HCT116 (cell line): ENCODE measurements around the gene JAG1. TPM values are rescaled to one million over a fixed set of nuclear protein-coding genes. Genes with fewer than 3 reads are reported as not detected.

Experiments
- ATAC-seq: fragments of 200-7000 bp; cut with Tn5 transposase; 2 replicates; pipeline ENCODE4 v1.9.1; 2020; ENCODE audit warnings: mild to moderate bottlenecking, moderate library complexity
- BruUV-seq: library from RNA; stranded (reverse); fragments of 400-500 nt; replicated peaks from 2 replicates; lab custom pipeline; 2021; lab: Mats Ljungman, UMichigan
- CTCF ChIA-PET: fragments of 300-600 bp; sonication (Branson Sonifier 250); formaldehyde crosslinking; loops from one replicate; lab custom pipeline; 2021; ENCODE audit warnings: antibody characterized with exemption; lab: Charles Lee
- POLR2A ChIA-PET: fragments of 300-600, 350-600 bp; sonication (Branson Sonifier 250); formaldehyde crosslinking; loops from one replicate; lab custom pipeline; 2021; ENCODE audit warnings: antibody characterized with exemption; lab: Charles Lee
- RAD21 ChIA-PET, 2 experiments: fragments of 300-600 bp; sonication (Branson Sonifier 250); formaldehyde crosslinking; loops; one replicate each; lab custom pipeline; 2023; ENCODE audit warnings: low total read pairs in 2 of 2; ENCODE audit not compliant: uncharacterized antibody in 2 of 2, unreplicated experiment in 2 of 2, low non-redundant PET in 1 of 2; lab: Charles Lee
- DNase-seq: peaks from one replicate; pipeline ENCODE4 v3.0.0-alpha.2; 2010; ENCODE audit warnings: low read depth, low spot score
- H2AFZ ChIP-seq: fragments of 200-600 bp; shearing (Covaris generic), sonication (generic); 2 replicates; pipeline ENCODE4 v1.6.1; 2017; ENCODE audit warnings: low read depth, mixed run types, mixed read lengths, antibody characterized with exemption, low read length; ENCODE audit not compliant: poor library complexity, severe bottlenecking
- H3K27ac ChIP-seq: 2 replicates; pipeline ENCODE4 v1.5.1; 2012; ENCODE audit warnings: low read depth, low read length
- H3K27me3 ChIP-seq: fragments of 200-600 bp; sonication (generic); 2 replicates; pipeline ENCODE4 v1.6.1; 2016; ENCODE audit warnings: mixed run types, low read length, mixed read lengths; ENCODE audit not compliant: insufficient read depth
- H3K36me3 ChIP-seq, 2 experiments: fragments of 200-500 bp in 1 of 2; fragments of 200-600 bp in 1 of 2; sonication (Bioruptor generic) in 1 of 2; sonication (generic) in 1 of 2; 2 replicates each; pipeline versions ENCODE4 v1.5.1 to v1.6.1; 2014 to 2016; ENCODE audit warnings: low read length in 2 of 2, inconsistent platforms in 1 of 2, mixed read lengths in 1 of 2, mixed run types in 1 of 2; ENCODE audit not compliant: insufficient read depth in 2 of 2, control insufficient read depth in 1 of 2
- H3K4me1 ChIP-seq, 2 experiments: fragments of 200-600 bp in 1 of 2; sonication (generic) in 1 of 2; 2 replicates each; pipeline versions ENCODE4 v1.5.1 to v1.6.1; 2012 to 2017; ENCODE audit warnings: low read length in 2 of 2, inconsistent platforms in 1 of 2, mild to moderate bottlenecking in 1 of 2, mixed read lengths in 1 of 2, mixed run types in 1 of 2, moderate library complexity in 1 of 2; ENCODE audit not compliant: insufficient read depth in 2 of 2, control insufficient read depth in 1 of 2
- H3K4me2 ChIP-seq: fragments of 200-600 bp; sonication (generic); 2 replicates; pipeline ENCODE4 v1.6.1; 2017; ENCODE audit warnings: mixed run types, low read length, mixed read lengths
- H3K4me3 ChIP-seq, 2 experiments: fragments of 200-600 bp in 1 of 2; sonication (generic) in 1 of 2; replicated peaks in 1 of 2; 2 replicates each; pipeline ENCODE4 v1.5.1; 2011 to 2016; ENCODE audit warnings: low read length in 2 of 2, control low read depth in 1 of 2, low read depth in 1 of 2, mild to moderate bottlenecking in 1 of 2, mixed read lengths in 1 of 2, mixed run types in 1 of 2
- H3K79me2 ChIP-seq: fragments of 200-600 bp; sonication (generic); 2 replicates; pipeline ENCODE4 v1.6.1; 2017; ENCODE audit warnings: mild to moderate bottlenecking, mixed run types, low read length, moderate library complexity, mixed read lengths; ENCODE audit not compliant: insufficient read depth
- H3K9ac ChIP-seq: fragments of 200-600 bp; sonication (generic); 2 replicates; pipeline ENCODE4 v1.6.1; 2016; ENCODE audit warnings: low read length, mixed read lengths
- H3K9me2 ChIP-seq: fragments of 200-600 bp; sonication (generic), shearing (Covaris generic); 2 replicates; pipeline ENCODE4 v1.6.1; 2017; ENCODE audit warnings: mixed run types, mild to moderate bottlenecking, moderate library complexity; ENCODE audit not compliant: insufficient read depth
- H3K9me3 ChIP-seq, 2 experiments: fragments of 200-500 bp in 1 of 2; fragments of 200-600 bp in 1 of 2; sonication (Bioruptor generic) in 1 of 2; sonication (generic) in 1 of 2; 2 replicates each; pipeline ENCODE4 v1.6.1; 2014 to 2017; ENCODE audit warnings: low read length in 2 of 2, mixed read lengths in 2 of 2, inconsistent platforms in 1 of 2, low read depth in 1 of 2, mild to moderate bottlenecking in 1 of 2, mixed run types in 1 of 2, moderate library complexity in 1 of 2; ENCODE audit not compliant: control insufficient read depth in 1 of 2, insufficient read depth in 1 of 2
- H4K20me1 ChIP-seq: fragments of 200-600 bp; sonication (generic), shearing (Covaris generic); 2 replicates; pipeline ENCODE4 v1.6.1; 2017; ENCODE audit warnings: mixed run types, mild to moderate bottlenecking, moderate library complexity; ENCODE audit not compliant: insufficient read depth
- CEBPB ChIP-seq: IDR thresholded peaks from 2 replicates; pipeline ENCODE4 v1.6.1; 2012; ENCODE audit warnings: low read depth
- ELF1 ChIP-seq: IDR thresholded peaks from 2 replicates; pipeline ENCODE4 v1.6.1; 2012; ENCODE audit warnings: low read depth, borderline replicate concordance
- EZH2 ChIP-seq: fragments of 200-600 bp; sonication (generic); IDR thresholded peaks from 2 replicates; pipeline ENCODE4 v1.6.1; 2017; ENCODE audit warnings: antibody characterized with exemption, mixed run types
- FOSL1 ChIP-seq: IDR thresholded peaks from 2 replicates; pipeline ENCODE4 v1.6.1; 2012; ENCODE audit warnings: low read depth
- JUND ChIP-seq: IDR thresholded peaks from 2 replicates; pipeline ENCODE4 v1.6.1; 2012
- MAX ChIP-seq: IDR thresholded peaks from 2 replicates; pipeline ENCODE4 v1.6.1; 2012
- POLR2A ChIP-seq: IDR thresholded peaks from 2 replicates; pipeline ENCODE4 v1.7.0; 2011; ENCODE audit warnings: borderline replicate concordance; ENCODE audit not compliant: insufficient read depth, insufficient read length; ENCODE audit errors: extremely low read depth
- POLR2AphosphoS5 ChIP-seq: IDR thresholded peaks from 2 replicates; pipeline ENCODE4 v1.6.1; 2011; ENCODE audit warnings: mild to moderate bottlenecking, low read depth, low read length, moderate library complexity
- REST ChIP-seq: IDR thresholded peaks from 2 replicates; pipeline ENCODE4 v1.6.1; 2012; ENCODE audit warnings: low read depth
- SP1 ChIP-seq: IDR thresholded peaks from 2 replicates; pipeline ENCODE4 v1.6.1; 2012; ENCODE audit warnings: low read depth
- SRF ChIP-seq: IDR thresholded peaks from 2 replicates; pipeline ENCODE4 v1.6.1; 2012; ENCODE audit warnings: low read depth
- YY1 ChIP-seq: IDR thresholded peaks from 2 replicates; pipeline ENCODE4 v1.6.1; 2011; ENCODE audit warnings: low read length, low read depth, moderate library complexity, mild to moderate bottlenecking; ENCODE audit not compliant: insufficient replicate concordance; ENCODE audit errors: extremely low read depth
- ZBTB33 ChIP-seq: IDR thresholded peaks from 2 replicates; pipeline ENCODE4 v1.6.1; 2011; ENCODE audit warnings: mild to moderate bottlenecking, low read length, moderate library complexity; ENCODE audit not compliant: insufficient replicate concordance; ENCODE audit errors: extremely low read depth
- ZFX ChIP-seq: fragments of 450-650 bp; IDR thresholded peaks from 2 replicates; pipeline ENCODE4 v1.6.1; 2017
- ZNF274 ChIP-seq: fragments of 200-500 bp; sonication (Bioruptor generic); IDR thresholded peaks from 2 replicates; pipeline ENCODE4 v1.6.1; 2014; ENCODE audit warnings: mild to moderate bottlenecking, low read depth, low read length, inconsistent platforms
- intact Hi-C: fragments of 100-400 bp; cut with micrococcal nuclease; formaldehyde crosslinking; loops from 2 replicates; pipeline ENCODE4 v1.10.0; 2022
- total RNA-seq: library from RNA; stranded (reverse); gene quantifications from one replicate; pipeline ENCODE4 v1.2.1, GENCODE V29; 2021; ENCODE audit not compliant: unreplicated experiment

JAG1 gene
- total RNA-seq, 1 experiment from 2014 or later = 31.9 TPM

GRCh38 chr20:10710991-10711775, 37.4 kb upstream of the JAG1 start:
- H3K9me2 ChIP-seq = no peaks in the 10 kb centered on the region
- no peak overlapping the region for H3K27ac ChIP-seq
- no peaks in the 10 kb centered on the region for H3K36me3 ChIP-seq
- H3K4me2 ChIP-seq = no peak overlapping the region
- H4K20me1 ChIP-seq = no peaks in the 10 kb centered on the region
- POLR2A ChIA-PET = no interaction called here
- RAD21 ChIA-PET = no interaction called here
- H3K4me1 ChIP-seq = peaks cover 13 to 20% of the 10 kb centered on the region in 2 experiments; a peak in 3 of 4 replicates
- BruUV-seq = no TSS peak
- no peaks in the 10 kb centered on the region for H3K27me3 ChIP-seq
- no peaks in the 10 kb centered on the region for H3K9me3 ChIP-seq
- H3K79me2 ChIP-seq = no peaks in the 10 kb centered on the region
- no peak for TF ChIP-seq ELF1
- TF ChIP-seq POLR2AphosphoS5 = no peak
- TF ChIP-seq POLR2A = no peak
- TF ChIP-seq EZH2 = no peak
- TF ChIP-seq FOSL1 = no peak
- TF ChIP-seq, all 23 proteins: peak for 0
- Histone ChIP-seq H3K4me3 (no peak overlapping the region), H2AFZ (no peak overlapping the region), H3K9ac (no peak overlapping the region)
- CTCF ChIA-PET = no interaction called here
- intact Hi-C loops = no loop called here
- DNase-seq = no peak
- ATAC-seq = no peak

- H3K4me2 ChIP-seq = no peak overlapping the region
Observed at GRCh38 chr20:10709916-10710315, 36.1 kb upstream of the JAG1 start.

More at GRCh38 chr20:10709916-10710315, 36.1 kb upstream of the JAG1 start:
- TF ChIP-seq MAX = no peak
- no peak for TF ChIP-seq YY1
- TF ChIP-seq REST = no peak
- no peak for TF ChIP-seq JUND
- no peak for TF ChIP-seq ZNF274
- no peak for TF ChIP-seq ELF1
- no peak for TF ChIP-seq SP1
- no peak for TF ChIP-seq EZH2
- TF ChIP-seq SRF = no peak
- no peak for TF ChIP-seq POLR2AphosphoS5
- no peak for TF ChIP-seq ZFX
- TF ChIP-seq CEBPB = no peak
- no peak for TF ChIP-seq ZBTB33
- RAD21 ChIA-PET = no interaction called here
- no peaks in the 10 kb centered on the region for H3K36me3 ChIP-seq
- BruUV-seq = no TSS peak
- CTCF ChIA-PET = no interaction called here
- DNase-seq (no peak), ATAC-seq (no peak)
- H3K27me3 ChIP-seq = no peaks in the 10 kb centered on the region
- no peaks in the 10 kb centered on the region for H4K20me1 ChIP-seq
- intact Hi-C loops = no loop called here
- POLR2A ChIA-PET = no interaction called here
- H3K79me2 ChIP-seq = no peaks in the 10 kb centered on the region
- peaks cover 13 to 29% of the 10 kb centered on the region in 2 experiments; a peak in 3 of 4 replicates for H3K4me1 ChIP-seq
- H3K9ac ChIP-seq = no peak overlapping the region
- no peak overlapping the region for H3K27ac ChIP-seq
- no peak overlapping the region for H2AFZ ChIP-seq
- no peaks in the 10 kb centered on the region for H3K9me2 ChIP-seq
- H3K4me3 ChIP-seq = no peak overlapping the region
- H3K9me3 ChIP-seq = no peaks in the 10 kb centered on the region
